GM11168 (cell line): ENCODE measurements around the gene GULP1.
"Not testable (repeated sequence)": the region's sequence is repeated elsewhere in the genome, so short reads cannot be mapped to it uniquely, and the experiment has no call there.

Experiments used
- in situ Hi-C: fragments of 300-500 bp; cut with MboI; formaldehyde crosslinking; loops from one replicate; pipeline ENCODE4 v1.12.0; 2022; ENCODE audit warnings: low sequenced_read_pairs; ENCODE audit not compliant: unreplicated experiment

Gene GULP1

GRCh38 chr2:188517549-188518215 is 226.0 kb downstream of the GULP1 start:
- in situ Hi-C loops, result no loop called here

- in situ Hi-C loops, result no loop called here
These were observed 226.7 kb downstream of the GULP1 start for GRCh38 chr2:188518381-188518780.

GRCh38 chr2:188519136-188519535 is 227.5 kb downstream of the GULP1 start:
- in situ Hi-C loops, result no loop called here

GRCh38 chr2:188522517-188522916 is 230.8 kb downstream of the GULP1 start:
- in situ Hi-C loops, result no loop called here

- in situ Hi-C loops, result no loop called here
These were observed 232.2 kb downstream of the GULP1 start for GRCh38 chr2:188523919-188524318.

GRCh38 chr2:188524519-188525113 is 232.9 kb downstream of the GULP1 start:
- in situ Hi-C loops, result no loop called here

GRCh38 chr2:188526701-188527100 is 235.0 kb downstream of the GULP1 start:
- in situ Hi-C loops, result no loop called here

GRCh38 chr2:188527141-188527540 is 235.5 kb downstream of the GULP1 start:
- in situ Hi-C loops, result no loop called here

- in situ Hi-C loops, result no loop called here
These were observed 235.9 kb downstream of the GULP1 start for GRCh38 chr2:188527581-188527993.

GRCh38 chr2:188529710-188530109 is 238.0 kb downstream of the GULP1 start:
- in situ Hi-C loops, result no loop called here

GRCh38 chr2:188534875-188535274 is 243.2 kb downstream of the GULP1 start:
- in situ Hi-C loops, result no loop called here

GRCh38 chr2:188551671-188552070 is 260.0 kb downstream of the GULP1 start:
- in situ Hi-C loops, result no loop called here

GRCh38 chr2:188557081-188557480 is 265.4 kb downstream of the GULP1 start:
- in situ Hi-C loops, result no loop called here

- in situ Hi-C loops, result not testable (repeated sequence)
These were observed 267.8 kb downstream of the GULP1 start for GRCh38 chr2:188559455-188559854.

GRCh38 chr2:188561473-188561979 is 269.9 kb downstream of the GULP1 start:
- in situ Hi-C loops, result no loop called here

GRCh38 chr2:188569431-188570165 is 277.9 kb downstream of the GULP1 start:
- in situ Hi-C loops, result no loop called here

GRCh38 chr2:188570370-188570769 is 278.7 kb downstream of the GULP1 start:
- in situ Hi-C loops, result no loop called here

- in situ Hi-C loops, result no loop called here
These were observed 280.0 kb downstream of the GULP1 start for GRCh38 chr2:188571543-188572303.

GRCh38 chr2:188572592-188572991 is 280.9 kb downstream of the GULP1 start:
- in situ Hi-C loops, result no loop called here

- in situ Hi-C loops, result no loop called here
These were observed 281.8 kb downstream of the GULP1 start for GRCh38 chr2:188573453-188573852.

GRCh38 chr2:188576006-188576405 is 284.3 kb downstream of the GULP1 start:
- in situ Hi-C loops, result no loop called here
